Fibroblast of lung (primary cell): Measurements from ENCODE around the gene USP11.

ENCODE experiments used
- EZH2 ChIP-seq: IDR thresholded peaks from 2 replicates; pipeline ENCODE4 v1.5.1; 2012; ENCODE audit warnings: low read length, control low read depth, mild to moderate bottlenecking; ENCODE audit errors: missing control alignments
- TF ChIP-seq, protein P1 (sequence below), 2 donors: IDR thresholded peaks in 1 of 2; conservative IDR thresholded peaks in 1 of 2; 1 replicate in 1 of 2; 2 replicates in 1 of 2; pipeline ENCODE4 v1.5.1; 2011 to 2012; ENCODE audit warnings: low read length in 2 of 2, control low read depth in 1 of 2, inconsistent platforms in 1 of 2, low read depth in 1 of 2, mild to moderate bottlenecking in 1 of 2

DNA sequence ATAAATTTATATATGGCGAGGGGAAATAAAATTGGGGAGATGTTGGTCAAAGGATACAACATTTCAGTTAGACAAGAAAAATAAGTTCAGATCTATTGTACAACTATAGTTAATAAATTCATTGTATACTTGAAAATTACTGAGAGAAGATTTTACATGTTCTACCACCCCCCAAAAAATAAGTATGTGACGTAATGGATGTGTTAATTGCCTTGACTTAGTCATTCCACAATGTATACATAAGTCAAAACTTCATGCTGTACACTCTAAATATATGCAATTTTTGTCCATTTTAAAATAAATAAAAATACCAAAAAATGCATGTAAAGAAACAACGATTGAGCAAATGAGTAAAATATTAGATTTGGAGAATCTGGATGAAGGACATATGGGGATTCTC, 1.8 kb downstream of the USP11 start:
- TF ChIP-seq, protein P1, sequence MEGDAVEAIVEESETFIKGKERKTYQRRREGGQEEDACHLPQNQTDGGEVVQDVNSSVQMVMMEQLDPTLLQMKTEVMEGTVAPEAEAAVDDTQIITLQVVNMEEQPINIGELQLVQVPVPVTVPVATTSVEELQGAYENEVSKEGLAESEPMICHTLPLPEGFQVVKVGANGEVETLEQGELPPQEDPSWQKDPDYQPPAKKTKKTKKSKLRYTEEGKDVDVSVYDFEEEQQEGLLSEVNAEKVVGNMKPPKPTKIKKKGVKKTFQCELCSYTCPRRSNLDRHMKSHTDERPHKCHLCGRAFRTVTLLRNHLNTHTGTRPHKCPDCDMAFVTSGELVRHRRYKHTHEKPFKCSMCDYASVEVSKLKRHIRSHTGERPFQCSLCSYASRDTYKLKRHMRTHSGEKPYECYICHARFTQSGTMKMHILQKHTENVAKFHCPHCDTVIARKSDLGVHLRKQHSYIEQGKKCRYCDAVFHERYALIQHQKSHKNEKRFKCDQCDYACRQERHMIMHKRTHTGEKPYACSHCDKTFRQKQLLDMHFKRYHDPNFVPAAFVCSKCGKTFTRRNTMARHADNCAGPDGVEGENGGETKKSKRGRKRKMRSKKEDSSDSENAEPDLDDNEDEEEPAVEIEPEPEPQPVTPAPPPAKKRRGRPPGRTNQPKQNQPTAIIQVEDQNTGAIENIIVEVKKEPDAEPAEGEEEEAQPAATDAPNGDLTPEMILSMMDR (conservative IDR thresholded peaks at IDR 0.05 in 1 of 2, IDR thresholded peaks at IDR 0.05 in 1 of 2; ENCODE audit: low read depth in 1 of 2, low read length in 2 of 2): no peak
- TF ChIP-seq EZH2: no peak
